Astrocyte (in vitro differentiated cells and primary cell): Measurements from ENCODE around the gene ZNF362. TPM values are rescaled to one million over a fixed set of nuclear protein-coding genes. Genes with fewer than 3 reads are reported as not detected.
"Not testable (repeated sequence)": the region's sequence is repeated elsewhere in the genome, so short reads cannot be mapped to it uniquely, and the experiment has no call there.

Experiments
- DNase-seq: peaks from one replicate; pipeline ENCODE4 v3.0.0-alpha.2; 2010; ENCODE audit warnings: low read depth
- FAIRE-seq: peaks from 2 replicates; lab custom pipeline; 2011; peaks lifted over from hg19 to GRCh38; lab: Jason Lieb, UNC
- H2AFZ ChIP-seq: 2 replicates; pipeline ENCODE4 v1.6.0; 2012; ENCODE audit warnings: low read depth, low read length, inconsistent platforms
- H3K27ac ChIP-seq: 2 replicates; pipeline ENCODE4 v1.5.1; 2011; ENCODE audit warnings: low read depth, low read length, inconsistent platforms
- H3K27me3 ChIP-seq: 2 replicates; pipeline ENCODE4 v1.6.0; 2011; ENCODE audit warnings: low read length, inconsistent platforms; ENCODE audit not compliant: insufficient read depth
- H3K36me3 ChIP-seq: 2 replicates; pipeline ENCODE4 v1.5.1; 2011; ENCODE audit warnings: low read length, inconsistent platforms; ENCODE audit not compliant: insufficient read depth
- H3K4me1 ChIP-seq: 2 replicates; pipeline ENCODE4 v1.5.1; 2011; ENCODE audit warnings: low read length, inconsistent platforms; ENCODE audit not compliant: insufficient read depth
- H3K4me2 ChIP-seq: 2 replicates; pipeline ENCODE4 v1.6.0; 2012; ENCODE audit warnings: low read length, inconsistent platforms
- H3K4me3 ChIP-seq: 2 replicates; pipeline ENCODE4 v1.5.1; 2011; ENCODE audit warnings: low read depth, mild to moderate bottlenecking, low read length, inconsistent platforms; ENCODE audit not compliant: insufficient read depth
- H3K79me2 ChIP-seq: 2 replicates; pipeline ENCODE4 v1.6.0; 2012; ENCODE audit warnings: mild to moderate bottlenecking, low read length, inconsistent platforms; ENCODE audit not compliant: insufficient read depth
- H3K9ac ChIP-seq: 2 replicates; pipeline ENCODE4 v1.6.0; 2012; ENCODE audit warnings: mild to moderate bottlenecking, low read length, inconsistent platforms
- H3K9me3 ChIP-seq: 2 replicates; pipeline ENCODE4 v1.5.1; 2012; ENCODE audit warnings: low read depth, mild to moderate bottlenecking, low read length, inconsistent platforms; ENCODE audit not compliant: insufficient read depth
- H4K20me1 ChIP-seq: 2 replicates; pipeline ENCODE4 v1.6.0; 2012; ENCODE audit warnings: low read length, inconsistent platforms; ENCODE audit not compliant: insufficient read depth
- H3K27ac Mint-ChIP-seq: one replicate; pipeline ENCODE4 v1.8.0; 2021; ENCODE audit warnings: mild to moderate bottlenecking, mixed read lengths; ENCODE audit not compliant: unreplicated experiment
- H3K27me3 Mint-ChIP-seq: one replicate; pipeline ENCODE4 v1.8.0; 2021; ENCODE audit warnings: low read depth, mixed read lengths; ENCODE audit not compliant: unreplicated experiment
- H3K36me3 Mint-ChIP-seq: one replicate; pipeline ENCODE4 v1.8.0; 2021; ENCODE audit warnings: low read depth, mixed read lengths; ENCODE audit not compliant: unreplicated experiment
- H3K4me1 Mint-ChIP-seq: one replicate; pipeline ENCODE4 v1.8.0; 2021; ENCODE audit warnings: low read depth, mixed read lengths; ENCODE audit not compliant: unreplicated experiment
- H3K4me3 Mint-ChIP-seq: one replicate; pipeline ENCODE4 v1.8.0; 2021; ENCODE audit warnings: mild to moderate bottlenecking, moderate library complexity, mixed read lengths; ENCODE audit not compliant: unreplicated experiment
- H3K9me3 Mint-ChIP-seq: one replicate; pipeline ENCODE4 v1.8.0; 2021; ENCODE audit warnings: mild to moderate bottlenecking, mixed read lengths; ENCODE audit not compliant: unreplicated experiment
- CTCF ChIP-seq: IDR thresholded peaks from 2 replicates; pipeline ENCODE4 v1.5.1; 2011; ENCODE audit warnings: low read depth, mild to moderate bottlenecking, inconsistent platforms, low read length, moderate library complexity; ENCODE audit not compliant: insufficient read depth
- EZH2 ChIP-seq: IDR thresholded peaks from 2 replicates; pipeline ENCODE4 v1.6.1; 2012; ENCODE audit warnings: mild to moderate bottlenecking, low read length, inconsistent platforms; ENCODE audit not compliant: insufficient read depth
- total RNA-seq: library from RNA; stranded (reverse); gene quantifications from 2 replicates; pipeline ENCODE4 v1.2.1, GENCODE V29; 2021

Gene ZNF362
- total RNA-seq, 1 donor from 2014 or later: 38.7 TPM

- no peak overlapping the region for H3K4me3 ChIP-seq
- Mint-ChIP-seq H3K27ac (no peak overlapping the region), H3K4me3 (no peak overlapping the region), H3K9me3 (peaks cover 4% of the 10 kb centered on the region), H3K27me3 (peaks cover 15% of the 10 kb centered on the region), H3K36me3 (peaks cover 11% of the 10 kb centered on the region), H3K4me1 (no peaks in the 10 kb centered on the region)
- no peak overlapping the region for H2AFZ ChIP-seq
- no peak overlapping the region for H3K9ac ChIP-seq
- H4K20me1 ChIP-seq: no peaks in the 10 kb centered on the region
- no peaks in the 10 kb centered on the region for H3K9me3 ChIP-seq
- no peak overlapping the region for H3K27ac ChIP-seq
- no peak for FAIRE-seq
- TF ChIP-seq CTCF (no peak), EZH2 (no peak)
- no peaks in the 10 kb centered on the region for H3K27me3 ChIP-seq
- H3K4me1 ChIP-seq: peaks cover 11% of the 10 kb centered on the region
- H3K79me2 ChIP-seq: no peaks in the 10 kb centered on the region
- no peak overlapping the region for H3K4me2 ChIP-seq
- no peaks in the 10 kb centered on the region for H3K36me3 ChIP-seq
- DNase-seq: no peak
These were observed 51.2 kb downstream of the ZNF362 start for GRCh38 chr1:33307494-33307864.

GRCh38 chr1:33309351-33309750 lies 53.1 kb downstream of the ZNF362 start:
- peaks cover 15% of the 10 kb centered on the region for H3K27me3 Mint-ChIP-seq
- H3K9me3 Mint-ChIP-seq, H3K27me3 ChIP-seq, H3K9me3 ChIP-seq, H3K36me3 Mint-ChIP-seq, H3K9ac ChIP-seq, H3K4me3 ChIP-seq, FAIRE-seq, H2AFZ ChIP-seq, H3K27ac Mint-ChIP-seq, H4K20me1 ChIP-seq, H3K4me2 ChIP-seq, H3K4me3 Mint-ChIP-seq, H3K36me3 ChIP-seq, H3K79me2 ChIP-seq, H3K27ac ChIP-seq, DNase-seq, H3K4me1 Mint-ChIP-seq: not testable (repeated sequence)
- peaks cover 11% of the 10 kb centered on the region for H3K4me1 ChIP-seq

GRCh38 chr1:33310702-33311101 lies 54.4 kb downstream of the ZNF362 start:
- TF ChIP-seq CTCF: no peak
- no peak for TF ChIP-seq EZH2

More at GRCh38 chr1:33310702-33311101, 54.4 kb downstream of the ZNF362 start:
- H3K9ac ChIP-seq: no peak overlapping the region
- H3K36me3 ChIP-seq: no peaks in the 10 kb centered on the region
- no peak overlapping the region for H2AFZ ChIP-seq
- H3K4me1 Mint-ChIP-seq: peaks cover 3% of the 10 kb centered on the region
- H3K9me3 ChIP-seq: no peaks in the 10 kb centered on the region
- H3K36me3 Mint-ChIP-seq: peaks cover 7% of the 10 kb centered on the region
- no peaks in the 10 kb centered on the region for H3K27me3 ChIP-seq
- DNase-seq: no peak
- no peak overlapping the region for H3K27ac Mint-ChIP-seq
- H4K20me1 ChIP-seq: no peaks in the 10 kb centered on the region
- peaks cover 11% of the 10 kb centered on the region for H3K4me1 ChIP-seq
- no peaks in the 10 kb centered on the region for H3K79me2 ChIP-seq
- peaks cover 17% of the 10 kb centered on the region for H3K27me3 Mint-ChIP-seq
- H3K4me2 ChIP-seq: no peak overlapping the region
- peaks cover 4% of the 10 kb centered on the region for H3K9me3 Mint-ChIP-seq
- no peak for FAIRE-seq
- no peak overlapping the region for H3K27ac ChIP-seq
- H3K4me3 Mint-ChIP-seq: no peak overlapping the region
- H3K4me3 ChIP-seq: no peak overlapping the region
